BE2C (cell line): ENCODE data around the gene DMAC2.

Experiments used
- DNase-seq: peaks from one replicate; pipeline ENCODE4 v3.0.0-alpha.2; 2020
- H3K27me3 ChIP-seq: fragments of 250-450 bp; sonication (Bioruptor Pico); 2 replicates; pipeline ENCODE4 v1.5.1; 2020; ENCODE audit warnings: mild to moderate bottlenecking
- H3K36me3 ChIP-seq: fragments of 250-450 bp; sonication (Bioruptor Pico); 2 replicates; pipeline ENCODE4 v1.5.1; 2020; ENCODE audit warnings: mild to moderate bottlenecking
- H3K4me1 ChIP-seq: fragments of 250-450 bp; sonication (Bioruptor Pico); 2 replicates; pipeline ENCODE4 v1.5.1; 2020
- H3K4me3 ChIP-seq: 2 replicates; pipeline ENCODE4 v1.5.1; 2011; ENCODE audit warnings: low read depth, low read length
- H3K9me3 ChIP-seq: fragments of 250-450 bp; sonication (Bioruptor Pico); 2 replicates; pipeline ENCODE4 v1.5.1; 2020
- TF ChIP-seq, protein P1 (sequence below): IDR thresholded peaks from 2 replicates; pipeline ENCODE4 v1.5.1; 2012; ENCODE audit warnings: mild to moderate bottlenecking, low read depth, low read length

The DMAC2 gene

DNA sequence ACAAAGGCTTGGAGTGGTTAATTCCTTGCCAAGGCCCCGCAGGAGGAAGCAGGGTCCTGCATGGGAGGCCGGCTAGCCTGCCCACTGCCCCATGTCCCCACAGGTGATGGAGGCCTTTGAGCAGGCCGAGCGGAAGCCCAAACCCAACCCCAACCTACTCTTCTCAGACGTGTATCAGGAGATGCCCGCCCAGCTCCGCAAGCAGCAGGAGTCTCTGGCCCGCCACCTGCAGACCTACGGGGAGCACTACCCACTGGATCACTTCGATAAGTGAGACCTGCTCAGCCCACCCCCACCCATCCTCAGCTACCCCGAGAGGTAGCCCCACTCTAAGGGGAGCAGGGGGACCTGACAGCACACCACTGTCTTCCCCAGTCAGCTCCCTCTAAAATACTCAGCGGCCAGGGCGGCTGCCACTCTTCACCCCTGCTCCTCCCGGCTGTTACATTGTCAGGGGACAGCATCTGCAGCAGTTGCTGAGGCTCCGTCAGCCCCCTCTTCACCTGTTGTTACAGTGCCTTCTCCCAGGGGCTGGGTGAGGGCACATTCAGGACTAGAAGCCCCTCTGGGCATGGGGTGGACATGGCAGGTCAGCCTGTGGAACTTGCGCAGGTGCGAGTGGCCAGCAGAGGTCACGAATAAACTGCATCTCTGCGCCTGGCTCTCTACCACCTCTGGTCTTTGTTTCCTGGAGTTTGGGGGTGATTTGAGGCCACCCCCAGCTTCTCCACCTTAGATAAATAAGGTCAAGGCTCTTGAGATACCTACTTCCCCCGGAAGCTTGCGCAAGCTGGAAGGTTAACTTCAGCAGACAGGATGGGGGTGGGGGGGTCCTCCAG lies 15.2 kb downstream of the DMAC2 start:
- peaks cover 6% of the 10 kb centered on the region; the same call in 1 of the 2 replicates for H3K4me1 ChIP-seq

DNA sequence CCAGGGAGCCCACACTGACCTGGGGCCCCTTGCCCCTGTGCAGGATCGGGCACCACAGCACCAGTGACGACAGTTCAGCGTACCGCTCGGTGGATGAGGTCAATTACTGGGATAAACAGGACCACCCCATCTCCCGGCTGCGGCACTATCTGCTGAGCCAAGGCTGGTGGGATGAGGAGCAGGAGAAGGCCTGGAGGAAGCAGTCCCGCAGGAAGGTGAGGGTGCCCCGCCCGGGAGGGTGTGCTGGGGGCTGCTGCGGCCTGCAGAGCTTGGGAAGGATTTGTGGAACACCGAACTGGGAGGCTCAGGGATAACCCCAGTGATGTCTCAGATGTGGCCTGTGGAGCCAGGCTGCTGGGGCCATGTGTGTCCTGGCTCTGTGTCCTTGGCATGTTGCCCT lies 16.8 kb downstream of the DMAC2 start:
- Histone ChIP-seq H3K4me1 (peaks cover 6% of the 10 kb centered on the region; the same call in 1 of the 2 replicates), H3K36me3 (peaks cover 29% of the 10 kb centered on the region), H3K27me3 (no peaks in the 10 kb centered on the region), H3K9me3 (no peaks in the 10 kb centered on the region), H3K4me3 (no peak overlapping the region)
- TF ChIP-seq, protein P1, sequence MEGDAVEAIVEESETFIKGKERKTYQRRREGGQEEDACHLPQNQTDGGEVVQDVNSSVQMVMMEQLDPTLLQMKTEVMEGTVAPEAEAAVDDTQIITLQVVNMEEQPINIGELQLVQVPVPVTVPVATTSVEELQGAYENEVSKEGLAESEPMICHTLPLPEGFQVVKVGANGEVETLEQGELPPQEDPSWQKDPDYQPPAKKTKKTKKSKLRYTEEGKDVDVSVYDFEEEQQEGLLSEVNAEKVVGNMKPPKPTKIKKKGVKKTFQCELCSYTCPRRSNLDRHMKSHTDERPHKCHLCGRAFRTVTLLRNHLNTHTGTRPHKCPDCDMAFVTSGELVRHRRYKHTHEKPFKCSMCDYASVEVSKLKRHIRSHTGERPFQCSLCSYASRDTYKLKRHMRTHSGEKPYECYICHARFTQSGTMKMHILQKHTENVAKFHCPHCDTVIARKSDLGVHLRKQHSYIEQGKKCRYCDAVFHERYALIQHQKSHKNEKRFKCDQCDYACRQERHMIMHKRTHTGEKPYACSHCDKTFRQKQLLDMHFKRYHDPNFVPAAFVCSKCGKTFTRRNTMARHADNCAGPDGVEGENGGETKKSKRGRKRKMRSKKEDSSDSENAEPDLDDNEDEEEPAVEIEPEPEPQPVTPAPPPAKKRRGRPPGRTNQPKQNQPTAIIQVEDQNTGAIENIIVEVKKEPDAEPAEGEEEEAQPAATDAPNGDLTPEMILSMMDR = no peak
- DNase-seq = no peak

More for the DNA sequence above, 15.2 kb downstream of the DMAC2 start:
- DNase-seq = no peak
- Histone ChIP-seq H3K27me3 (no peaks in the 10 kb centered on the region), H3K9me3 (no peaks in the 10 kb centered on the region), H3K4me3 (no peak overlapping the region), H3K36me3 (peaks cover 22% of the 10 kb centered on the region)
- TF ChIP-seq, protein P1 = no peak

DNA sequence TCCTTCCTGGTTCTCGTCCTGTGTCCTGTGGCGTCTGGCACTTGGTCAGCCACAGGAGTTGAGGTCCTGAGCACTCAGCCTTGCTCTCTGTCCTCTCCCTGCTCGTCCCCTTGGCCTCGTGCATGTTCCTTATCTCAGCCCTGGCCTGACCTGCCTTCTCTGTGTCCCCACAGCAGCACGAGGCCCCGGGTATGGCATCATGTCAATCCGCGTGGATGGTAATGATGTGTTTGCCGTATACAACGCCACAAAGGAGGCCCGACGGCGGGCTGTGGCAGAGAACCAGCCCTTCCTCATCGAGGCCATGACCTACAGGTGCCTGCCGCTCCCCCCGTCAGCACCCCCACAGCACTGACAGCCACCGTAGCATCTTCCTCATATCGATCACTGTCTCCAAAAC lies 17.3 kb downstream of the DMAC2 start:
- no peaks in the 10 kb centered on the region for H3K9me3 ChIP-seq
- no peak for DNase-seq
- H3K4me1 ChIP-seq = peaks cover 6% of the 10 kb centered on the region; the same call in 1 of the 2 replicates
- TF ChIP-seq, protein P1 = no peak
- no peaks in the 10 kb centered on the region for H3K27me3 ChIP-seq
- H3K4me3 ChIP-seq = no peak overlapping the region
- H3K36me3 ChIP-seq = peaks cover 30% of the 10 kb centered on the region

DNA sequence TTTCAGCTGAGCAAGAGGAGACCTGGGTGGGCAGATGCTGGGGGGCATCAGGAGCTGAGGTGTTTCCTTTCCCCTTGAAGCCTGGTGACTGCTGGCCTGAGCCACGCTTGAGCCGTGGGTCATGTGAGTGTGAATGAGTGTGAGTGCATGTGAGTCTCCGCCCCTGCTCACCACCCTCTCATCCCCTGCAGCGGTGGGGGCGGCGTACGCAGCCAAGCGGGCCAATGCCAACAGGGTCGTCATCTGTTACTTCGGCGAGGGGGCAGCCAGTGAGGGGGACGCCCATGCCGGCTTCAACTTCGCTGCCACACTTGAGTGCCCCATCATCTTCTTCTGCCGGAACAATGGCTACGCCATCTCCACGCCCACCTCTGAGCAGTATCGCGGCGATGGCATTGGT lies 17.7 kb downstream of the DMAC2 start:
- no peaks in the 10 kb centered on the region for H3K27me3 ChIP-seq
- TF ChIP-seq, protein P1 = no peak
- DNase-seq = no peak
- H3K4me1 ChIP-seq = peaks cover 4% of the 10 kb centered on the region; the same call in 1 of the 2 replicates
- H3K9me3 ChIP-seq = no peaks in the 10 kb centered on the region
- no peak overlapping the region for H3K4me3 ChIP-seq
- peaks cover 33% of the 10 kb centered on the region for H3K36me3 ChIP-seq

DNA sequence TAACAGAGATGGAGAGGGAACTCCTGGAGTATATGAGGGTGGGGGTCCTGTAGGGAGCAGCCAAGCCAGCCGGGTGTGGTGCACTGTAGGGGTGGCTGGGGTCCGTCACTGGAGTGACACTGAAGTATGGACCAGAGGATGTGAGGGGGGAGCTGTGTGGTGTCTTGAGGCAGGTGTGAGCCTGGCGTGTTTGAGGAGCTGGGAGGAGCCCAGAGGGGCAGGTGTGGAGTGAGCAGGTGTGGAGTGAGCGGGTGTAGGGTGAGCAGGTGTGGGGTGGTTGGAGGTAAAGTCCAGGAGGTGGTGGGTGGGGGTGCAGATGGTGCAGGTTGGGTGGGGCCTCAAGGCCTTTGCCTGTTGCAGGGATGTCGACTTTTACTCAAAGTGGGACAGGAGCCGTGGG lies 18.4 kb downstream of the DMAC2 start:
- Histone ChIP-seq H3K36me3 (peaks cover 32% of the 10 kb centered on the region), H3K4me1 (no peaks in the 10 kb centered on the region), H3K9me3 (no peaks in the 10 kb centered on the region), H3K4me3 (no peak overlapping the region), H3K27me3 (no peaks in the 10 kb centered on the region)
- TF ChIP-seq, protein P1 = no peak
- DNase-seq = no peak
